DMS153 treated with DMSO at 0.1 percent for 48 hours (cell line): Measurements from ENCODE around the gene ADGRG3.

Source experiments
- DNase-seq: peaks from one replicate; lab custom pipeline; 2025; ENCODE audit not compliant: unreplicated experiment; lab: John Stamatoyannopoulos, UW

The ADGRG3 gene

DNA sequence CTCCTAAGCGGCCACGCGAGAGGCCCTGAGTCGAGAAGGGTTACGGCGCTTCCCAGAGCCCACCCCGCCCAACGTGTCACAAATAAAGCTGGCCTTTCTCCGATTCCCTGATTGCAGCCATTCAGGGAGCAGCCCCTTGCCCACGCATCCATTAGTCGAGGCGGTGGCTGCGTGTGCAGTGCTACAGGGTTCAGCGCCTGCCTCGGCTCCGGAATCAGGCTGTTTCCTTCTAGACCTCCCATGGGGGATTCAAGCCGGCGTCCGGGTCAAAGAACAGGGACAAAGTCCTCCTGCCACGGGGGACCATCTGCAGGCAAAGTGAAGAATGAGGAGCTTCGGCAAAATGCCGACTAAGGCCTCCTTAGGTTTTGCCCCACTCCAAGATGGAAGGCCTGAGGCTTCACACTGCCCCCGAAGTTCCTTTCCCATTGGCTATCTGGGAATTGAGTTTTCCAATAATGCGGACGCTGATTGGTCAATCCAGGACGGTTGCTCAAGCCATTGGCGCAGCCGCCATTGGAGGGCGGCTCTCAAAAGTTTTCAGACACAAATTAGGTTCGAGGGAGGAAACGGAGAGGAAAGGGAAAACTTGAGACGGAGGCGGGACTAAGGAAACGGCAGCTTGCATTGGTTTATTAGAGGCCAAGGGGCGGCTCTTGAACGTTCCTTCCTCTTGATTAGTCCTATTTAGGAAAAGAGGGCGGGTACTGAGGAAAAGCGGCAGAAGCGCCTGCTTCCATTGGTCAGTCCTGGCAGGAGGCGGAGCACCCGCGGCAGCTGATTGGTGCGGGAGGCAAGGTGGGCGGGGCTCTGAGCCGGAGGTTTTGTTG is 67.0 kb downstream of the ADGRG3 start:
- peak; percentile 99 for DNase-seq

DNA sequence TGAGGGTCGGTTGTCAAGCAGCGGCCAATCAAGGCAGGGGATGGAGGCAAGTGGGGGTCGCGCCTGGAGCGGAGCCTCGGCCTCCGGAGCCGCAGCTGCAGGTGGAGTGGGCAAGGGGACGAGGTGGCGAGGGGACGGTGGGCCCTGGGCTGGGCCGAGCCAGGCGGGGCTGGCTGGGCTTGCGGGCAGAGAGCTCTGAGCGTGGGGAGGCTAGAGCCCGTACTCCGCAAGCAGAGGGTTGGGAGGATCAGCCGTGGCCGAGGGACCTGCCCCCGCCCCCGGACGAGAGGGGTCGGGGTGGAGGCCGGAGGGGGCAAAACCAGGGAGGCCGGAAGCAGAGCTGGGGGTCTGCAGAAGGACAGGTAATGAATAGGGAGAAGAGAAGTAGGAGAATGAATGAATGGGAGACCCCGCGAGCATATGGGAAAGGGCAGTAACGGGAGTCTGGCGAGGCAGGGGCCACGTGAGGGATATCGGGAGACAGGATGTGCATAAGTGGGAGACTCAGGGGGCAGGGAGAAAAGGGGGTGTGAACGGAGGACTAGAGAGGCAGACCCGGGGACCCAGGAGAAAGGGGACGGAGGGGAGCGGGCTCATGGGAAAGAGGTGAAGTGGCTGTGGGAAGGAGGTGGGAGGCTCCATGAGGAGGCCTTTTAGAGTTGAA is 67.8 kb downstream of the ADGRG3 start, which contains the start of gene KATNB1:
Gene KATNB1 (plus strand): TSS at position 16 of the 664 bp plus-strand sequence. CDS start 1,474 bp downstream, outside the sequence.
- DNase-seq, result no peak

DNA sequence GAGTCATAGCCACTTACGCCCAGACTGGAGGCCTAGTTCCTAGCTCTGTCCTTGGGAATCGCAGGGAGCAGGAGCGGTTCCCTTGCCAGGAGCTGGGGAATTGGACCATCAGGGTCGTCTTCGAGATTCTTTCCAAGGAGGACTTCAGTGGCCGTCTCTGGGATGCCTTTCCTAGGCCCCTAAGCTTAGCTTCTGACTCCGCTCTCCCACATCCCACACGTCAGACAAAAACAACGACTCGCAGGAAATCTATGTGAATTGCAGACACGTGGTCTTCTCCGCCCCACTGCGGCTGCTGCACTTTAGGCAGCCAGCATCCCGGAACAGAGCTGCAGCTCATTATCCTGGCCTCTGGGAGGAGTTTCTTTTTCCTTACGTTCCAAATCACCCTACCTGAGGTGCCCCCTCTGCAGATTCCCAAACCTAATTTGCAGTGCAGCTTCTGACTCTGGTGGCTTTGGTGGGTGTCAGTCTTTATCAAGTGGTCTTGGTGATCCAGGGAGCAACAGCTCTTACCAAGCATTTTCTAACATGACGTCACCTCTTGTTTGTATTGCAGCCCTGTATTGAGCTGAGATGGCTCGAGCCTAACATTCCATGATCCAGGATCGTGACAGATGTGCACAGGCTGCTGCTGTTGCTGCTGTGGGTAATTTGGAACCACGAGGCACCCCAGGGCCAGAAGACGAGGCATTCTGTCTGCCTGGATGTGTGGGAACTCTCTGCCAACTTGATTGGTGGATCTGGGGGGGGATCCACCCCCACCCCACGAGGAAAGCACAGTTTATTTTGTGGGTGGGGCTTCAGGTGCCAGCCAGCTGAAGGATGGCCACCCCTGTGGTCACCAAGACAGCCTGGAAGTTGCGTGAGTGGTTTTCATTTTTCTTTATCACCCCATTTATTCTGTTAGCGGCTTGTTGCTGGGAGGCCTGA is 68.6 kb downstream of the ADGRG3 start:
- DNase-seq, result peak; percentile 46

DNA sequence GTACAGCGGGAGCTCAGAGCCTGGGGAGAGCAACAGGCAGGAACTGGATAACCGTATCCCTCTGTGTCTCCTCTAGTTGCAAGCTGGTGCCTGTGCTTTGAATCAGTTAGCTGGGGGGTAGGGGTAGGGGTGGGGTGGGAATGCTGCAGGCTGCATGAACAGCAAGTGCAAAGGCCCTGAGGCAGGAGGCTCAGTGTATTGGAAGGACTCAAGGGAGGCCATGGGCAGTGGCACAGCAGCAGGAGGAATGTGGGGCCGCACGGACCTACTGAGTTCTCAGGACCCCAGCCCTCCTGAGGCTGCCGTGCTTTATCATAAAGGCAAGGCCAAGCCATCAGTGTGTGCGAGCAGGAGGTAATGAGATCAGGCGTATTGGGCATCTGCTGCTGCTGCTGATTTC is 70.7 kb downstream of the ADGRG3 start:
- DNase-seq, result no peak
